H4 (cell line): ENCODE results near the gene CLRN2. TPM values are rescaled to one million over a fixed set of nuclear protein-coding genes. Genes with fewer than 3 reads are reported as not detected.
A peak's percentile ranks its signal among the peaks of the same experiment; 100 is the strongest.
"Not testable (repeated sequence)": the region's sequence is repeated elsewhere in the genome, so short reads cannot be mapped to it uniquely, and the experiment has no call there.

Experiments used
- DNase-seq: peaks from one replicate; pipeline ENCODE4 v3.0.0-alpha.2; 2015; ENCODE audit warnings: low spot score
- total RNA-seq: library from RNA; depleted of rRNA; stranded (reverse); fragments of >200 nt; shearing (Covaris generic); gene quantifications from 2 replicates; pipeline ENCODE4 v1.2.3, GENCODE V29; 2014

CLRN2 gene
- total RNA-seq, 1 experiment from 2014 or later, result not detected

GRCh38 chr4:17502756-17503155 is 12.2 kb upstream of the CLRN2 start:
- peak; percentile 33 for DNase-seq

GRCh38 chr4:17504081-17504480 is 10.9 kb upstream of the CLRN2 start:
- no peak for DNase-seq

DNA sequence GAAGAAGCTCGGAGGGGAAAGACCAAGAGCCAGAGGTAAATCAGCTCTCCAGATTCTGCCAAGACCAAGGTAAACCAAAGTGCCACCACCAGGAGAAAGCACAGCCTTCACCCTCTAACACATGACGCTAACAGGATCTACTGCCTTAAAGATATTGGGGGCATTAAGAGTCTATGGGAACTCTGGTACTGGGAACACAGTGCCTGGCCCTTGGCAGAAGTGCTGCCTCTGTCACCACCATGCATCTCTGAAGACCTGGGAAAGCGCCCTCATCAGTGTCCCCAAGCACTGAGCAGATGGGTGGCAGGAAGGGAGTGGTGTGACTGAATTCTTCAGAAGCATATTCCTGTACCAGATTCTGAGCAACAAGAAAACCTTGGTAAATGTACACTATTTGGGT is 4.4 kb upstream of the CLRN2 start:
- no peak for DNase-seq

GRCh38 chr4:17511051-17511450 is 3.9 kb upstream of the CLRN2 start:
- no peak for DNase-seq

DNA sequence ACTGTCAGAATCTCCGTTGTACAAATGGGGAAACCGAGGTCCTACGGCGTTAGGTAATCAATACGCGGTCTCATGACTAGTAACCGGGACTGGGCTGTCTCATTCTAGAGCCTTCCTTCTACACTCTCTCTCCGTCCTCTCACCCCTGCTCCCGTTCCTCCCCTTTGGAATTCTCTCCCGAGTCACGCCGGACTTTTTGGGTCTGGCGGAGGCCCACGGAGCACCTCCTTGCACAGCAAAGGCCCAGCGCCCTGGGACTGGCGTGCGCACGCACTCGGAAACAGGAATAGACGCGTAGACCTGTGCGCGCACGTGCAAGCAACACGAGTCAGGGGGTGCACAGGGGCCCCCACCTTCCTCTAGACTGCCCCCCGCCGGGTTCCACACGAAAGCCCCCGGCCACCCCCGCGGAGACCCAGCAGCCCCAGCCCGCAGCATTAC is 3.4 kb upstream of the CLRN2 start:
- peak; percentile 42 for DNase-seq

DNA sequence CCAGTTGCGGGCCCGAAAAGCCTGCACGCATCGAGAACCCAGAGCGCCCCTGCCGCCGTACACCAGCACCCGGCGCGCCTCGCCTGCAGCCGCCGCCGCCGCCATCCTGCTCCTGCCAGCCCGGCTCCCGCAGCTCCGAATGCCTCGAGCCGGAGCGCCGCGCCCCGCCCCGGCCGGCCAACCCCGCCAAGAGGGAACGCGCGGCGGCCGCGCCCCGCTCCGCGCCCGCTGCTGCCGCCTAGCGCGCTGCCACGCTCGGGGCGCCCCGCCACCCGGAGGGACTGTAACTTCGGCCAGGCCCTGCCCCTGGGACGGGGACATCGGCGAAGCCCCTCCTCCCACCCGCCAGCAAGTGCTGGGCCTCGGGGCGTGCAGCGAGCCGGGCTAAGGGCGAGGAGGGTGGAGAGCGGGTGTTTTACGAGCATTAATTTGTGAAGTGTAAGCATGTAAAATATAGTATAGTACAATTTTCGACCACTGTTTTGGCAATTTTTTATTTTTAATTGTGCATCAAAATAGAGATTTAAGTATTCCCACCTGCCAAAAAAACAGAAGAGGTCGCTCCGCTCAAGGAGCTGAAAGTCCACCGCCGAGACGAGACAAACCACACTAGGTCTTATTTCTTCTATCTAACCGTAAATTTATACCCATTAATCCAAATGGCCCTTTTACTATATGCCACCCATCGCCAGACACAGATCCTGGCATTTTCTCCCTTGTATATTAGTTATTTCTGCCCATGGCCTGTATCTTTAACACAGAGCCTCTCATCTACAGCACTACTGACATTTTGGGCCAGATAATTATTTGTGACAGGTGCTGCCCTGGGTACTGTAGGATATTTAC is 2.8 kb upstream of the CLRN2 start, which contains the start of gene QDPR:
Gene QDPR, minus strand, starts transcription at position 141 of the 846 bp plus-strand sequence. Its CDS starts 36 bp downstream, at position 105.
- peak; percentile 74 for DNase-seq

DNA sequence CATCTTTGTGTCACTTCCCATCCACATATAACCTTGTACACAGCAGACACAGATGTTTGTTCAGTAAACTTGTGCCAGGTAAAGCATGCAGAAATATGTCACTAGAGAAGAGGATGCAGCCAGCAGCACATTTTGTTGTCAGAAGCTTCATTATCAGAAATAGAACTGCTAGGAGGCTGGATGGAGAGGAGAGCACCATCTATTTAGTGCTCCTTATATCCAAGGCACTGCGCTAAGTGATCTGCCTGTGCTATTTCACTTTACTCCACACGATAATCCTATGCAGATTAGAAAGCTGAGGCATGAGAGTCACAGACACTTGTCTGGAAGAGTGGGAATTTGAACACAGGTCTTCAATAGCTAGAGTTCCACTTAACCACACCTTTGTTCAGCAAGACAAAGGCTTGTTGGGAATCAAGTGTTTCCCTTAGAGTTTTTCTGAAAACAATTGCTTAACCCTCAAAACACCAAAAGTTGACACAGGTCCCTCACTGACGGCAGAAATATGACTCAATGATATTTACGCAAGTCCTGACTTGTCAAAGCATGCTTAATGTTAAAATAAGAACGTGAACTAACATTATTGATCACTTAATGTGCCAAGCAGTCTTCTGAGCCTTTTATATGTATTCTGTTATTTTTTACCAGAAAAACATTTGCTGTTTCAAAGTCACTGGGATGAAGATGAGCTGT is 1.8 kb upstream of the CLRN2 start:
- no peak for DNase-seq

DNA sequence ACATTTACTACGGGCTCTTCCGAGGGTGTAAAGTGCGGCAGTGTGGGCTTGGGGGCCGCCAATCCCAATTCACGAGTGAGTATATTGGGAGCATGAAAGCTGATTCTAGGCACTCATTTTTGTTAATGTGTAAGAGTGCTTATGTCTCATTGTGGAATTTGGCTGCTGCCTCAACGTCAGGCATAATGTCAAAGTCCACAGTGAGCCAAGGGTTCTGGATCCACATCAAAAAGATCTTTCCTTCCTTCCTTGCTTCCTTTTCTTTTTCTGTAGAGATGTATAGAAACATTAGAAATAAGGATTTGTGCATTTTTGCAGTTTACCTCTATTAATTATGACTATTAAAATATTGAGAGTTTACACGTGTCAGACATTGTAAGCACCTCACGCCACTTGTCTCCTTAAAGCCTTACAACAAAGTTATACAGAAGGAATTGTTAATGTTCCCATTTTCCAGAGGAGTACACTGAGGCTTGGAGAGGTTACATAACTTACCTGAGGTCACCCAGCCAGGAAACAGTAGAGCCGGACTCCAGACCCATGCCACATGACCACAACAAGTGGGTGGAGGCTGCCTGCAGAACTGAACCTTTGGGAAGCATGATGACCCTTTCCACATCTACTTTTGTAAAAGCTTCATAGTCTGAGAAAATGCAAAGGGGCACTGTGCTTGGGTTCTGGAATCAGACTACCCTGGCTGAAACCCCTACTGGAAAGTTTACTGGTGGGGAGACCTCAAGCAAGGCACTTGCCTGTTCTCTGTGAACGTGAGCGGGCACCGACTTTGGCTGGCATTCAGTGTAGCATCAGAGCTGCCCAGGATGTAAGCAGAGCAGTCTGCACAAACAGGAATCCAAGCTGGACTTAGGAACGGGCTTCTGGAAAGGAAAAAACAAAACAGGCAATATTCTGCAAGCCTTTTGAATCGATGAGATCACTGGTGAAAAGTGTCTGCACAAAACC is 761 bp downstream of the CLRN2 start:
- DNase-seq, result no peak

- no peak for DNase-seq
Measured at GRCh38 chr4:17516980-17517379, 2.0 kb downstream of the CLRN2 start.

GRCh38 chr4:17517664-17518063 is 2.7 kb downstream of the CLRN2 start:
- DNase-seq, result no peak

DNA sequence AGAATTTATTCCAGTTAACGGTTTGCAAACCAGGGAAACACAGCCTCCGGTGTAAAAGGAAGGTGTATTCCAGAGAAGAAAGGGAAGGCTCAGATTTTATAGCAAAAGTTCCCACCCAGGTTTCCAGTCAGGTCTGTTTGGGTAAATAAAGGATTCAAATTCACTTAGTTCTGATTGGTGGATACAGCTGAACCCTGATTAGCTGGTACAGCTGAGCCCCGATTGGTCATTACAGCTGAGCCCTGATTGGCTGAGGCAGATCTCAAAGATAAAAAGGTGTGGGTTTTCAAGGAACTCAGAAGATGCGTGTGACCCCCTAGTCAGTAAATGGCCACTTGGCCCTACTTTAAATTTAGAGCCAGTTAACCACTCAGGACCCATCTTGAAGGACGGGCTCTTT is 6.6 kb downstream of the CLRN2 start:
- no peak for DNase-seq

DNA sequence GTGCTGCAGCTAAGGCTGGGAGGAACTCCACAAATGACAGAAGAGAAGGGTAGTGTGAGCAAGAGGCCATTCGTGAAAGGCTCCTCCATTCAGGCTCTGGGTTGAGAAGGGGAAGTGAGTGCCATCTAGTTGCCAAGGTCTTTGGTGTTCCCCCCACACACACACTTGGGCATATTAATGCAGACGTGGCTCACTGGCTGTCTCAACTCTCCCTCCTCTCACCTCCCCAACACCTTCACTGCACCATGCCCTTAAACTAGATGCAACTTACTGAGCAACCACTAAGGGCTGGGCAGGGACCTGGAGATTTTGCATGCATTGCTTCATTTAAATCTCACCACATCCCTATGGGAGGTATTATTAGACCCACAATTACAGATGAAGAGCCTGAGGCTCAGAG is 8.7 kb downstream of the CLRN2 start:
- DNase-seq, result no peak

DNA sequence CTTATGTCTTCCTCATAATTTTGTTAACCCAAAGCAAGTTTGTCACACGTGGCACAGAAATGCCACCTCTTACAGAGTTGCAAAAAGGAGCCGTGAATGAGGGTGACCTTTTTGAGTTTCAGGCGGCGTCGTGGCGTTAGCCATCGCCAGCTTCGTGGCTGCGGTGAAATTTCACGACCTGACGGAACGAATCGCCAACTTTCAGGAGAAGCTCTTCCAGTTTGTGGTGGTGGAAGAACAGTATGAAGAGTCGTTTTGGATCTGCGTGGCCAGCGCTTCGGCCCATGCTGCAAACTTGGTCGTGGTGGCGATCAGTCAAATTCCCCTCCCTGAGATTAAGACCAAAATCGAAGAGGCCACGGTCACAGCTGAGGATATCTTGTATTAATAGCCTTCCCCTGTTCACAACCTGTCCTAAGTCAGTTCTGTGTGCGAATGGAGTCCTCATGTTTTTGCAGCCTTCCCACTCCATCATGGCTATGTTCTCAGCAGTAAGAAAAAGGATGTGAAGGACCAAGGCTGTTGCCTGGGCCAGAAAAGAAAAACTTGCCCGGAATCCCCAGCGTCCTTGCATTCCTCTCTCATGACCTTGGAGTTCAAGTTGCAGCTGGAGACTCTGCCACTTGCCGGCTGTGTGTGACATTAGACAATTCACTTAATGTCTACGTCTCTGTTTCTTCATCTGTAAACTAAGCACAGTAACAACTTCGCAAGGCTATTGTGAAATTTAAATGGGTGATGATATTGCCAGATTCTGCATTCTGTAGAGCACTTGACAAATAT is 11.9 kb downstream of the CLRN2 start:
- no peak for DNase-seq

GRCh38 chr4:17528551-17529165 is 13.7 kb downstream of the CLRN2 start:
- DNase-seq, result no peak

- DNase-seq, result no peak
Measured at GRCh38 chr4:17531538-17532285, 16.7 kb downstream of the CLRN2 start.

- no peak for DNase-seq
Measured at GRCh38 chr4:17534705-17535104, 19.7 kb downstream of the CLRN2 start.

DNA sequence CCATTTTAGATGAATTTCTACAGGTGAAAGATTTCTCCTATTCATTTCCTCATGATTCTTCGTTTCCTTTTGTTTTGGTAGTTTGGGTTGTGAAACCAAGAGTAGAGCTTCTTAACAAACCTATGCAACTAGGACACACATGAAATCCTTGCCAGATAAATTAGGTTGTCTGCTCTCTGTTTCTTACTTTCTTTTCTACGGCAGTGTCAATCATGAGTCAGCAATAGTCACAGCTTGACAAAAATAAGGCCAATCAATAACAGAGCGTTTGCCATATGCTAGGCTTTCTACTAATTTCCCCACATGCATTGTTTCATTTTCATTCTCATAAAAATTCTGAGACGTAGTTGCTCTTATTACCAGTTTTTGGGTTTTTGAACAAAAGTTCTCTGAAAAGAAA is 20.3 kb downstream of the CLRN2 start:
- DNase-seq, result no peak

DNA sequence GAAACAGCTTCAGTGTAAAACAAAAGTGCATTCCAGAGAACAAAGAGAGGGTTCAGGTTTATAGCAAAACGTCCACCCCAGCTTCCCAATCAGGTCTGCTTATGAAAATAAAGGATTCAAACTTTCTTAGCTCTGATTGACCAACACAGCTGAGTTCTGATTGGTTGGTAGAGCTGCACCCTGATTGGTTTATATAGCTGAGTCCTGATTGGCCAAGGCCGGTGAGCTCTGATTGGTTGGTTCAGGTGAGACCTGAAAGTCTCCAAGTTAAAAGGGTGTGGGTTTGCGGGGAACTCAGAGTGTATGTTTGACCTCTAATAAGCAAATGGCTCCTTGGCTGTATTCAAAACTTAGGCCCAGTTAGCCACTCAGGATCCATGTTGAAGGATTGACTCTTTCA is 20.9 kb downstream of the CLRN2 start:
- no peak for DNase-seq

DNA sequence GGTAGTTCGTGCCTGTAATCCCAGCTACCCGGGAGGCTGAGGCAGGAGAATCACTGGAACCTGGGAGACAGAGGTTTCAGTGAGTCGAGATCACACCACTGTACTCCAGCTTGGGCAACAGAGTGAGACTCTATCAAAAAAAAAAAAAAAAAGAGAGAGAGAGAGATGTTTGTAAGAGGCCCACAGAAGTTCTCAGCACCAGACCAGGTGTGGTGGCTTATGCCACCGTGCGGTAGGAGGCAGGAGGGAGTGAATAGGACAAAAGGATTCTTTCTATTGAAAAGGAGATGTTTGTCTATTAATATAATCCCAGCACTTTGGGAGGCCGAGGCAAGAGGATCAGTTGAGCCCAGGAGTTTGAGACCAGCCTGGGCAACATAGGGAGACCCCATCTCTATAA is 22.1 kb downstream of the CLRN2 start:
- not testable (repeated sequence) for DNase-seq

- DNase-seq, result no peak
Measured at GRCh38 chr4:17544205-17544604, 29.2 kb downstream of the CLRN2 start.
